Common myeloid progenitor, CD34-positive (primary cell): ENCODE results near the gene RALGAPA1.
"Not testable (repeated sequence)": the region's sequence is repeated elsewhere in the genome, so short reads cannot be mapped to it uniquely, and the experiment has no call there.

Experiments used
- CTCF ChIA-PET: fragments of 350-600 bp; sonication (Branson Sonifier 250); formaldehyde crosslinking; loops from one replicate; lab custom pipeline; 2021; ENCODE audit warnings: antibody characterized with exemption; lab: Charles Lee
- POLR2A ChIA-PET: fragments of 350-600 bp; sonication (Branson Sonifier 250); formaldehyde crosslinking; loops from one replicate; lab custom pipeline; 2021; ENCODE audit warnings: antibody characterized with exemption; lab: Charles Lee
- DNase-seq, 3 donors: peaks; one replicate each; pipeline versions ENCODE4 v3.0.0 to v3.0.0-alpha.2; 2013
- H3K27ac ChIP-seq, 2 experiments: 1 replicate in 1 of 2; 2 replicates in 1 of 2; pipeline ENCODE4 v1.7.0; 2013; ENCODE audit warnings: inconsistent platforms in 2 of 2, low read length in 2 of 2, mild to moderate bottlenecking in 2 of 2, low read depth in 1 of 2, moderate library complexity in 1 of 2; ENCODE audit not compliant: severe bottlenecking in 2 of 2, insufficient read depth in 1 of 2, poor library complexity in 1 of 2
- H3K27me3 ChIP-seq, 5 experiments: replicated peaks in 2 of 5; 1 replicate in 3 of 5; 2 replicates in 2 of 5; pipeline versions ENCODE4 v1.6.1 to v1.7.0; 2013; ENCODE audit warnings: low read length in 4 of 5, mild to moderate bottlenecking in 2 of 5, moderate library complexity in 2 of 5, inconsistent platforms in 1 of 5; ENCODE audit not compliant: insufficient read depth in 5 of 5, control insufficient read depth in 4 of 5
- H3K36me3 ChIP-seq, 4 experiments: 1 replicate in 2 of 4; 2 replicates in 2 of 4; pipeline versions ENCODE4 v1.6.1 to v1.7.0; 2013; ENCODE audit warnings: low read length in 3 of 4, control low read depth in 1 of 4, mild to moderate bottlenecking in 1 of 4; ENCODE audit not compliant: control insufficient read depth in 4 of 4, insufficient read depth in 4 of 4
- H3K4me1 ChIP-seq, 4 experiments: 1 replicate in 3 of 4; 2 replicates in 1 of 4; pipeline versions ENCODE4 v1.6.1 to v1.7.1; 2013; ENCODE audit warnings: low read length in 3 of 4, mild to moderate bottlenecking in 3 of 4, control low read depth in 1 of 4, inconsistent platforms in 1 of 4, moderate library complexity in 1 of 4; ENCODE audit not compliant: control insufficient read depth in 4 of 4, insufficient read depth in 4 of 4; ENCODE audit errors: control extremely low read depth in 1 of 4
- H3K4me3 ChIP-seq, 7 experiments: 1 replicate in 4 of 7; 2 replicates in 3 of 7; pipeline versions ENCODE4 v1.5.1 to v1.7.0; 2013; ENCODE audit warnings: mild to moderate bottlenecking in 7 of 7, low read length in 6 of 7, moderate library complexity in 6 of 7, inconsistent platforms in 2 of 7, low read depth in 2 of 7, control low read depth in 1 of 7; ENCODE audit not compliant: insufficient read depth in 4 of 7, control insufficient read depth in 1 of 7; ENCODE audit errors: extremely low read depth in 1 of 7
- H3K9me3 ChIP-seq, 5 experiments: 1 replicate in 4 of 5; 2 replicates in 1 of 5; pipeline versions ENCODE4 v1.6.1 to v1.7.1; 2013; ENCODE audit warnings: low read length in 4 of 5, mild to moderate bottlenecking in 2 of 5, inconsistent platforms in 1 of 5, low read depth in 1 of 5, moderate library complexity in 1 of 5; ENCODE audit not compliant: control insufficient read depth in 4 of 5, insufficient read depth in 2 of 5; ENCODE audit errors: control extremely low read depth in 1 of 5
- WGBS: methylation state at CpG from one replicate; pipeline ENCODE4 v1.1.5; 2013; ENCODE audit not compliant: insufficient coverage; 5-methylcytosine and 5-hydroxymethylcytosine counted together

Gene RALGAPA1

DNA sequence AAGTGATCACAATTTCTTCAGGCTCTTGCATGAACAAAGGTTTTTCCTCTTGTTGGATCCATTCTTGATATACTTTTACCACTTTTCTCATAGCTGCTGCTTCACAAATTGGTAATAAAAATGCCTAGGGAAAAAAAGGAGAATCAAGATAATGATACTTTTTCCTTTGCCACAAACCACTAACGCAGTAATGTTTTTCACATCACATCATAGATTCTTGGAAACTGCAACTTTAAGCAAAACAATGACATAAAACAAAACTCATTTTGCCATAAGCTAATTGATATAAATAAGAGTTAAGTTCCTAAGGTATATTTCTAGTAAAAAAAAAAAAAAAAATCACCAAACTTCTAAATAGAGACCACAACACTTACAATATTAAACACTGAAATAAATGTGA, 66.7 kb downstream of the RALGAPA1 start:
- CTCF ChIA-PET, result interaction anchor here (0.6 to 1.0 kb wide), 3 partner anchors 9 to 15 kb away, joined by 3 to 5 read pairs (median 3); no protein-coding TSS in a partner anchor
- H3K27me3 ChIP-seq, result no peaks in the 10 kb centered on the region
- H3K27ac ChIP-seq, result no peak overlapping the region
- DNase-seq, result no peak
- POLR2A ChIA-PET, result interaction anchor here (0.7 kb wide), 1 partner anchor 25 kb away, joined by 3 read pairs; no protein-coding TSS in a partner anchor
- H3K4me1 ChIP-seq, result peaks cover 0 to 5% (median 0%) of the 10 kb centered on the region in 4 experiments
- peaks cover 0 to 4% (median 4%) of the 10 kb centered on the region in 4 experiments for H3K36me3 ChIP-seq
- H3K9me3 ChIP-seq, result no peaks in the 10 kb centered on the region
- no peak overlapping the region for H3K4me3 ChIP-seq
- WGBS, result no CpG with 5 or more reads among the region's 1 CpG

GRCh38 chr14:35742032-35742371, 67.1 kb downstream of the RALGAPA1 start:
- WGBS, result no CpG with 5 or more reads among the region's 1 CpG

DNA sequence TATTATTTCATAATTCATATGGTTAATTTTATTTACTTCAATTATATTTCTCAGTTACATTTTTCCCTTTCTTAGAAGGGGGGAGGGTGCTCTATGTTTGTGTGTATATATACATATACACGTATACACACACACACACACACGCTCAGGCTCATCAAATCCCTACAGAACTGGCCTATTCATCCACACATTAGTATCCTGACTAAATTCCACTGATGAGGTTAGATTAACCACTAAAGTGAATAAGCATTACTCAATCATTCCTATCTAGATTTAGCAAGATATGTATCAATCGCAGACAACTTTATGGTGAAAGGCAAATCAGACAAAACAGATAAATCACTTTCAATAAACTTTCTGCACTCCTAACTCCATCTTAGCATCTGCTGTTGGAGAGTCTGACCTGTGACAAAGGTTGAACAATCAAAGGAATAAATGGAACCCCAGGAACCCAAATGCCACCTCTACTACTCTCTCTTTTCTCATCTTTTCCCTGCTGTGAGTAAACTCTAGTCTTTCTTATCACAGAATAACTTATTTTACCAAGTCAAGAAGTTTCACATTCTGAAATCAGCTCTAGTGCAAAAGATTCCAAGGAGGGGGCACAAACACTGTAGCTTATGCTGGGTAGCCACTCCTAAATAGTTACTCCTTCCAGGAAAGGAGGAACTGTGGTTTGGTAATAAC, 67.6 kb downstream of the RALGAPA1 start:
- Histone ChIP-seq H3K27ac (no peak overlapping the region), H3K4me1 (peaks cover 0 to 5% (median 0%) of the 10 kb centered on the region in 4 experiments), H3K36me3 (peaks cover 0 to 7% (median 1%) of the 10 kb centered on the region in 4 experiments), H3K9me3 (no peaks in the 10 kb centered on the region), H3K4me3 (no peak overlapping the region), H3K27me3 (no peaks in the 10 kb centered on the region)
- WGBS, result no CpG with 5 or more reads among the region's 3 CpGs
- no peak for DNase-seq
- ChIA-PET CTCF (no interaction called here), POLR2A (no interaction called here)

More at GRCh38 chr14:35742032-35742371, 67.1 kb downstream of the RALGAPA1 start:
- Histone ChIP-seq H3K36me3 (peaks cover 0 to 6% (median 1%) of the 10 kb centered on the region in 4 experiments), H3K27ac (no peak overlapping the region), H3K9me3 (no peaks in the 10 kb centered on the region), H3K4me1 (peaks cover 0 to 5% (median 0%) of the 10 kb centered on the region in 4 experiments), H3K27me3 (no peaks in the 10 kb centered on the region), H3K4me3 (no peak overlapping the region)
- DNase-seq, result no peak
- ChIA-PET POLR2A (interaction anchor here (0.7 kb wide), 1 partner anchor 24 kb away, joined by 3 read pairs; no protein-coding TSS in a partner anchor), CTCF (interaction anchor here (0.6 to 0.8 kb wide), 2 partner anchors 9 to 12 kb away, joined by 3 to 5 read pairs; no protein-coding TSS in a partner anchor)

DNA sequence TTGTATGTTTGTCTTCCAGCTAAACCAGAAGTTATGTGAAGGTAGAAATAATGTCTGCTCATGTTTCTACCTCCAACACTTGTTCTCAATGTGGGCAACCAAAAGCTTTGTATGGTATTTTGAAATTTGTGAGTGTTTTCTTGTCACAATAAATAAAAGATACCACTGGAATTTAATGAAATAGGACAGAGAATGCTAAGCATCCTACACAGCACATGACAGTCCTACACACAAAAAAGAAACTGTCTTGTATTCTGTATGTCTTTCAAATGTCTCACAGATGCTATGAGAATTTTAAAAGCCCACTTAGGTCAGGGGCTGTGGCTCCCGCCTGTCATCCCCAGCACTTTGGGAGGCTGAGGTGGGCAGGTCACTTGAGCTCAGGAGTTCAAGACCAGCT, 68.9 kb downstream of the RALGAPA1 start:
- peaks cover 0 to 5% (median 0%) of the 10 kb centered on the region in 4 experiments for H3K4me1 ChIP-seq
- WGBS, result no CpG with 5 or more reads among the region's 1 CpG
- no peak overlapping the region for H3K27ac ChIP-seq
- ChIA-PET CTCF (no interaction called here), POLR2A (no interaction called here)
- DNase-seq, result no peak
- H3K4me3 ChIP-seq, result no peak overlapping the region
- peaks cover 0 to under 1% (median 0%) of the 10 kb centered on the region in 5 experiments for H3K9me3 ChIP-seq
- H3K36me3 ChIP-seq, result peaks cover 0 to 5% (median 1%) of the 10 kb centered on the region in 4 experiments
- H3K27me3 ChIP-seq, result no peaks in the 10 kb centered on the region

DNA sequence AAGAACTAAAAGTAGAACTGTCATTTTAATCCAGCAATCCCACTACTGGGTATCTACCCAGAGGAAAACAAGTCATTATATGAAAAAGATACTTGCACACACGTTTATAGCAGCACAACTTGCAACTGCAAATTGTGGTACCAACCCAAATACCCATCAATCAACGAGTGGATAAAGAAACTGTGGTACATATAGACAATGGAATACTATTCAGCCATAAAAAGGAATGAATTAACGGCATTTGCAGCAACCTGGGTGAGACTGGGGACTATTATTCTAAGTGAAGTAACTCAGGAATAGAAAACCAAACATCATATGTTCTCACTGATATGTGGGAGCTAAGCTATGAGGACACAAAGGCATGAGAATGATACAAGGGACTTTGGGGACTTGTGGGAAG, 73.9 kb downstream of the RALGAPA1 start:
- H3K27me3 ChIP-seq, H3K4me1 ChIP-seq, POLR2A ChIA-PET, H3K9me3 ChIP-seq, CTCF ChIA-PET, H3K4me3 ChIP-seq, H3K27ac ChIP-seq, DNase-seq: not testable (repeated sequence)
- 100% methylated on average over 1 of the region's 3 CpGs for WGBS
- peaks cover 0 to 21% (median 5%) of the 10 kb centered on the region in 4 experiments for H3K36me3 ChIP-seq

GRCh38 chr14:35733510-35733909, 75.6 kb downstream of the RALGAPA1 start:
- H3K4me1 ChIP-seq, H3K27ac ChIP-seq, POLR2A ChIA-PET, H3K27me3 ChIP-seq, H3K9me3 ChIP-seq, H3K4me3 ChIP-seq, DNase-seq: not testable (repeated sequence)
- CTCF ChIA-PET, result interaction anchor here (0.6 kb wide), 1 partner anchor 9 kb away, joined by 5 read pairs; no protein-coding TSS in a partner anchor
- H3K36me3 ChIP-seq, result peaks cover 0 to 30% (median 7%) of the 10 kb centered on the region in 4 experiments
- WGBS, result no CpG with 5 or more reads among the region's 1 CpG

DNA sequence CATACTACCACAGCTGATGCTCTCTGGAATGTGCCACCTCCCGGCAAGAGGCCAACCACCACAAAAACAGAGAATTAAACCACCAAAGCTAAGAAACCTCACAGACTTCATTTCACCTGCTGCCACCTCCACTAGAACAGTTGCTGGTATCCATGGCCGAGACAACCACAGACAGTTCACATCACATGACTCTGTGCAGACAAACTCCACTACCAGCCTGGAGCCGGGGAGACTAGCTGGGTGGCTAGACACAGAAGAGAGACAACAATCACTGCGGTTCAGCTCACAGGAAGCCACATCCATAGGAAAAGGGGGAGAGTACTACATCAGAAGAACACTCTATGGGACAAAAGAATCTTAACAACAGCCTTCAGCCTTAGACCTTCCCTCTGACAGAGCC, 78.2 kb downstream of the RALGAPA1 start:
- no peak overlapping the region for H3K4me3 ChIP-seq
- CTCF ChIA-PET, result interaction anchor here (1.3 kb wide), 1 partner anchor 11 kb away, joined by 3 read pairs; no protein-coding TSS in a partner anchor

More for the DNA sequence above, 78.2 kb downstream of the RALGAPA1 start:
- Histone ChIP-seq H3K27me3 (no peaks in the 10 kb centered on the region), H3K27ac (no peak overlapping the region), H3K9me3 (peaks cover 0 to 4% (median 0%) of the 10 kb centered on the region in 5 experiments), H3K36me3 (peaks cover 0 to 30% (median 8%) of the 10 kb centered on the region in 4 experiments), H3K4me1 (no peaks in the 10 kb centered on the region)
- DNase-seq, result no peak
- 80% methylated on average over 1 of the region's 4 CpGs for WGBS
- POLR2A ChIA-PET, result no interaction called here
